OCI-LY3 (cell line): ENCODE data around the gene CTNNA3.

Source experiments
- CTCF ChIP-seq: fragments of 200-600, 300-600 bp; sonication (generic); IDR thresholded peaks from 2 replicates; pipeline ENCODE4 v1.5.1; 2014; ENCODE audit warnings: antibody characterized with exemption, low read length, low read depth
- EZH2phosphoT487 ChIP-seq: fragments of 200-600 bp; shearing (Covaris generic); IDR thresholded peaks from 2 replicates; pipeline ENCODE4 v1.6.1; 2018; ENCODE audit warnings: antibody characterized with exemption, mixed run types, low read depth

DNA sequence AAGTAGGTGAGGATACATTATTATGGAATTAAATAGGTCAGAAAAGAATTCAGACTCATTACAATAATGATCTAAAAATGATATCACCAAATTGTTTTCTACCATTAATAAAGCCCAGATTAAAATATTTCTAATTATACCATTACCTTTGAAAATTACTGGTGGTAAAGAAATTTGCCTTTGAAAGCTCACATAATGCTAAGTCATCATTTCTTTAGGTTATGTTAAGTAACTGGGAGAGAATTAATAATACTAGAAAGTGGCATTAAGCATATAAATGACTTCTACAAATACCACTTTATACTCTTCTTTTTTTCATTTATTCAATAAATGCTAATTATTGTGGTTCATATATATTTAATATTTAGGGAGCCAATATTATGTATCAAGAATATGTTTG is 1411.4 kb downstream of the CTNNA3 start:
- no peak for TF ChIP-seq CTCF
- no peak for TF ChIP-seq EZH2phosphoT487
